Subcutaneous adipose tissue (tissue), 4 donors: ENCODE measurements around the gene FOXN4. TPM values are rescaled to one million over a fixed set of nuclear protein-coding genes. Genes with fewer than 3 reads are reported as not detected.

ENCODE experiments used
- CTCF ChIP-seq: fragments of 450-650 bp; IDR thresholded peaks from one replicate; pipeline ENCODE4 v1.5.1; 2016; ENCODE audit warnings: low read depth, mild to moderate bottlenecking, control low read depth, antibody characterized with exemption, moderate library complexity
- total RNA-seq, 4 donors: library from RNA; depleted of rRNA; stranded (reverse); fragments of >200 nt; gene quantifications; one replicate each; pipeline ENCODE4 v1.1.0, GENCODE V29; 2016

The FOXN4 gene
- total RNA-seq, 4 donors from 2014 or later, result not detected

GRCh38 chr12:109293106-109293505 is 16.0 kb downstream of the FOXN4 start:
- TF ChIP-seq CTCF, result no peak

GRCh38 chr12:109292342-109292711 is 16.8 kb downstream of the FOXN4 start:
- TF ChIP-seq CTCF, result no peak

GRCh38 chr12:109291521-109292341 is 17.4 kb downstream of the FOXN4 start:
- TF ChIP-seq CTCF, result no peak

- no peak for TF ChIP-seq CTCF
These were observed 18.0 kb downstream of the FOXN4 start for GRCh38 chr12:109291117-109291516.

GRCh38 chr12:109290061-109290460 is 19.0 kb downstream of the FOXN4 start:
- no peak for TF ChIP-seq CTCF

GRCh38 chr12:109289551-109289950 is 19.5 kb downstream of the FOXN4 start:
- no peak for TF ChIP-seq CTCF

- no peak for TF ChIP-seq CTCF
These were observed 20.1 kb downstream of the FOXN4 start for GRCh38 chr12:109289004-109289403.
